Stomach (tissue), 9 donors: ENCODE measurements around the gene KCNQ1. TPM values are rescaled to one million over a fixed set of nuclear protein-coding genes. Genes with fewer than 3 reads are reported as not detected.
A peak's percentile ranks its signal among the peaks of the same experiment; 100 is the strongest.

Experiments
- DNase-seq, 2 donors: peaks; one replicate each; pipeline versions ENCODE4 v3.0.0 to v3.0.0-alpha.2; 2013 to 2019
- H3K27ac ChIP-seq, 5 donors: fragments of 200-600 bp in 4 of 5; sonication (generic) in 4 of 5; one replicate each; pipeline ENCODE4 v1.5.1; 2013 to 2019; ENCODE audit warnings: mild to moderate bottlenecking in 1 of 5, moderate library complexity in 1 of 5
- H3K27me3 ChIP-seq, 3 donors: fragments of 200-600 bp; sonication (generic); one replicate each; pipeline ENCODE4 v1.5.1; 2017 to 2019; ENCODE audit warnings: mixed run types in 1 of 3
- H3K36me3 ChIP-seq, 4 donors: fragments of 200-600 bp; sonication (generic); 1 replicate in 3 of 4; 2 replicates in 1 of 4; pipeline ENCODE4 v1.5.1; 2016 to 2019
- H3K4me1 ChIP-seq, 4 donors: fragments of 200-600 bp; sonication (generic); one replicate each; pipeline ENCODE4 v1.5.1; 2016 to 2019
- H3K4me3 ChIP-seq, 4 donors: fragments of 200-600 bp; sonication (generic) in 3 of 4; one replicate each; pipeline ENCODE4 v1.5.1; 2016 to 2019; ENCODE audit warnings: mild to moderate bottlenecking in 1 of 4
- H3K9me3 ChIP-seq, 4 donors: fragments of 200-600 bp; sonication (generic); one replicate each; pipeline ENCODE4 v1.5.1; 2016 to 2019
- CTCF ChIP-seq, 7 experiments: fragments of 450-650 bp in 4 of 7; fragments of 200-600 bp in 3 of 7; sonication (generic) in 3 of 7; IDR thresholded peaks; one replicate each; pipeline ENCODE4 v1.5.1; 2016 to 2019; ENCODE audit warnings: antibody characterized with exemption in 7 of 7, control low read depth in 2 of 7, mild to moderate bottlenecking in 1 of 7
- EP300 ChIP-seq: sonication (generic); formaldehyde crosslinking; IDR thresholded peaks from one replicate; pipeline ENCODE4 v1.6.1; 2017; ENCODE audit warnings: antibody characterized with exemption
- POLR2A ChIP-seq, 4 donors: fragments of 450-650 bp; IDR thresholded peaks; one replicate each; pipeline ENCODE4 v1.6.1; 2016; ENCODE audit warnings: antibody characterized with exemption in 4 of 4, control low read depth in 2 of 4, mild to moderate bottlenecking in 1 of 4, moderate library complexity in 1 of 4
- POLR2AphosphoS5 ChIP-seq, 3 donors: sonication (generic); formaldehyde crosslinking; IDR thresholded peaks; one replicate each; pipeline ENCODE4 v1.6.1; 2016; ENCODE audit warnings: antibody characterized with exemption in 3 of 3
- WGBS, 5 donors: extraction: QIAGEN DNeasy Blood & Tissue Kit in 3 of 5; methylation state at CpG; one replicate each; pipeline versions ENCODE4 v1.1.5 to v1.1.7; 2013 to 2018; 5-methylcytosine and 5-hydroxymethylcytosine counted together
- intact Hi-C: fragments of 100-400 bp; cut with DNase I; formaldehyde crosslinking; loops from one replicate; pipeline ENCODE4 v1.15.1; 2023; ENCODE audit warnings: low total_unique reads
- polyA plus RNA-seq, 3 donors: library from polyadenylated mRNA; stranded (reverse); fragments of 200-250 nt; gene quantifications; one replicate each; pipeline ENCODE4 v1.2.3, GENCODE V29; 2013
- total RNA-seq, 5 donors: library from RNA; depleted of rRNA; stranded (reverse); fragments of >200 nt; gene quantifications; one replicate each; pipeline versions ENCODE4 v1.1.0 to v1.2.3, GENCODE V29; 2014 to 2016
- donor health status: healthy with polysubstance abuse.
- donor health status: Bipolar disorder and iron deficiency.
- donor health status: healthy.

Gene KCNQ1
- total and polyA plus RNA-seq, 8 donors, result 12.1 to 155 (median 49.0) TPM

- Histone ChIP-seq H3K27me3 (no peaks in the 10 kb centered on the region), H3K4me1 (peaks cover 11 to 95% (median 75%) of the 10 kb centered on the region in 4 donors), H3K4me3 (no peak overlapping the region), H3K27ac (no peak overlapping the region), H3K36me3 (peaks cover 0 to 5% (median 0%) of the 10 kb centered on the region in 4 donors), H3K9me3 (no peaks in the 10 kb centered on the region)
- intact Hi-C loops, result no loop called here
- DNase-seq, result no peak
- WGBS, 5 donors, result 80 to 88% (median 84%) methylated on average over 5 to 6 of the region's 6 CpGs
- TF ChIP-seq CTCF (IDR thresholded peaks at IDR 0.05), result no peak
- TF ChIP-seq POLR2AphosphoS5 (IDR thresholded peaks at IDR 0.05), result no peak
- no peak for TF ChIP-seq POLR2A (IDR thresholded peaks at IDR 0.05)
- no peak for TF ChIP-seq EP300
Measured at GRCh38 chr11:2690596-2691354, 246.0 kb downstream of the KCNQ1 start.

GRCh38 chr11:2691355-2691761 lies 246.6 kb downstream of the KCNQ1 start:
- Histone ChIP-seq H3K27ac (no peak overlapping the region), H3K9me3 (no peaks in the 10 kb centered on the region), H3K4me3 (no peak overlapping the region), H3K4me1 (peaks cover 11 to 97% (median 76%) of the 10 kb centered on the region in 4 donors), H3K36me3 (peaks cover 0 to 5% (median 0%) of the 10 kb centered on the region in 4 donors), H3K27me3 (no peaks in the 10 kb centered on the region)
- 78 to 97% (median 81%) methylated on average over 3 of the region's 3 CpGs for WGBS, 5 donors
- intact Hi-C loops, result no loop called here
- TF ChIP-seq POLR2AphosphoS5 (IDR thresholded peaks at IDR 0.05) (no peak), POLR2A (IDR thresholded peaks at IDR 0.05) (no peak), EP300 (no peak), CTCF (IDR thresholded peaks at IDR 0.05) (no peak)
- no peak for DNase-seq

- peak in 1 of 2 donors; percentile 62 for DNase-seq
- Histone ChIP-seq H3K9me3 (no peaks in the 10 kb centered on the region), H3K27ac (no peak overlapping the region), H3K36me3 (peaks cover 0 to 5% (median 0%) of the 10 kb centered on the region in 4 donors), H3K4me1 (peaks cover 11 to 97% (median 74%) of the 10 kb centered on the region in 4 donors), H3K4me3 (no peak overlapping the region), H3K27me3 (no peaks in the 10 kb centered on the region)
- TF ChIP-seq POLR2A (IDR thresholded peaks at IDR 0.05) (no peak), POLR2AphosphoS5 (IDR thresholded peaks at IDR 0.05) (no peak), EP300 (no peak), CTCF (IDR thresholded peaks at IDR 0.05) (peak in 1 of 7 experiments; percentile 21)
- WGBS, 5 donors, result 83 to 89% (median 85%) methylated on average over 3 of the region's 3 CpGs
- intact Hi-C loops, result no loop called here
Measured at GRCh38 chr11:2691991-2692875, 247.4 kb downstream of the KCNQ1 start.
